C1 segment of cervical spinal cord (tissue), 14 donors: Measurements from ENCODE around the gene ACTG1.
A peak's percentile ranks its signal among the peaks of the same experiment; 100 is the strongest.

Source experiments
- DNase-seq, 14 donors: peaks; one replicate each; lab custom pipeline; 2025; lab: John Stamatoyannopoulos, UW

ACTG1 gene

DNA sequence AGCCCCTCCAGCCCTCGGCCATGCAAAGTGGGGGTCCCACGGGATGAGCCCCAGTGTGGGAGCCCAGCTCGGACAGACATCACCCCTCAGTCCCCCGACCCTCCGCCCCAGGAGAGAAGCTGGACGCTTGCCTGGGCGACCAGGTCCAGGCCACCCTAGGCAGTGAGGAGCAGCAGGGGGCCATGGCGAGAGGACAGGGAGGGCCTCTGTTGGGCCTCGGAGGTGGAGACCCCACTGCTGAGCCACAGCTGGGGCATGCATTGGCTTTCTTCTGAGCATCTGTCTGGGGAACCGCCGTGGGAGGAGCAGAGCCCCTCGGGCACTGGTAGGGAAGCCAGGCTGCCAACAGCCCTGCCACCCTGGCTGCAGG lies 13.0 kb downstream of the ACTG1 start:
- no peak for DNase-seq

DNA sequence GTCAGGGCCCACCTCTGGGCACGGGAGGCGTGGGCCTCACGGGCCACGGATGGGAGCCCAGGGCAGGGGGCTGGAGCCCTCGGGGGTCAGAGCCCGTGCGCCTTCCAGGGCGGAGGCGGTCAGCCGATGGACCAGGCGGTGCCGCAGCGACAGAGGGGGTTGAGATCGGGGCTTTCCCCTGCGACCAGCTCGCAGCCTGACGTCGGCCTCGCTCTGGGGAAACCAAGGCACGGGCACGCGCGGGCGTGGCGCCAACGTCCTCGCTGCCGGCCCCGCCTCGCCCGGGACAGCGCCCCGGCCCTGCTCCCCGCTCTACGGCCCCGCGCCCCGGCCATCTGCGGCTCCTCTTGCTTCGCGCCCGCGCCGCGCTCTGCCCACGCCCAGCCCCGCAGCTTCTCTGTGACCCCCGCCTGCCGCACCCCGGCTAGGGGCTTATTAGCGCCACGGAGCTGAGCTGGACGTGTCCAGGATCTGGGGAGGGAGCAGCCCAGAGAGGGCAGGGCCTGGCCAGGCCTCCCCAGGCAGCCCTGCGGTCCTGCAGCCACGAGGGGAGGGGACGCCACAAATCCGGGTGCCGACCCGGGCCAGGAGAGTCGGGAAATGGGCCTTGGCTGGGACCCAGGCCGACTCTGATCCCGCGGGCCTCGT lies 13.5 kb downstream of the ACTG1 start:
- DNase-seq, result no peak

DNA sequence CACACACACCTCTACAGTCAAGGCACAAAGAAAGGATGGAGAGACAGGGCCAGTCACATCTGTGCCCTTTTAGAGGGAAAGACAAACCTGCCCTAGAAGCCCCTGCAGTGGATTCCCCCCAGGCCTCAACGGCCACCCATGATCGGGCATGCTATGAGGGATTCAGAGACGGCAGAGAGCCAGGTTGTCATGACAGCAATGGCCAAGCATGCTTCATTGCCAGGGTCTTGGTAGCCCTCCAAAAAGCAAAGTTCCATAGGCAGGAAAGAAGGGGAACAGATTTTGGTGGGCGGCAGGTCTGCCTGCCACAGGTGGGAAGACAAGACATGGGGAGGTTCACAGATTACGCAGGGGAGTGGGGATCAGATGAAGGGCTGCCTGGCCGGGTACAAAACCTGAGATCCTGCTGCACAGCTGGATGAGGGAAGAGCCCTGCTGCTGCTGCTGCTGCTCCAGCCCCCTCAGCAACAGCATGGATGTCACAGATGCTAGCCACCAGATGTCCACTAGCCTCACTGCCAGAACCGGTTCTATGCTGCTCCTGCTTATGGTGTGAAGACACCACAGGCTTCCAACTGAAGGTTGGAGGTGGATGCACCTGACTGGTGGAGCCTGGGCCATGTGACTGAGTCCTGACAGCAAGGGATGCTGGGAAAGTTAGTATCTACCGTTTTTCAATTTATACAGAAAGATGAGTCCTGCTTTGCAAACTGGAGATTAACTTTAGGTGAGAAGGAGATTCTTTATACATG lies 17.8 kb downstream of the ACTG1 start:
- DNase-seq, result peak in 1 of 14 donors; percentile 20

DNA sequence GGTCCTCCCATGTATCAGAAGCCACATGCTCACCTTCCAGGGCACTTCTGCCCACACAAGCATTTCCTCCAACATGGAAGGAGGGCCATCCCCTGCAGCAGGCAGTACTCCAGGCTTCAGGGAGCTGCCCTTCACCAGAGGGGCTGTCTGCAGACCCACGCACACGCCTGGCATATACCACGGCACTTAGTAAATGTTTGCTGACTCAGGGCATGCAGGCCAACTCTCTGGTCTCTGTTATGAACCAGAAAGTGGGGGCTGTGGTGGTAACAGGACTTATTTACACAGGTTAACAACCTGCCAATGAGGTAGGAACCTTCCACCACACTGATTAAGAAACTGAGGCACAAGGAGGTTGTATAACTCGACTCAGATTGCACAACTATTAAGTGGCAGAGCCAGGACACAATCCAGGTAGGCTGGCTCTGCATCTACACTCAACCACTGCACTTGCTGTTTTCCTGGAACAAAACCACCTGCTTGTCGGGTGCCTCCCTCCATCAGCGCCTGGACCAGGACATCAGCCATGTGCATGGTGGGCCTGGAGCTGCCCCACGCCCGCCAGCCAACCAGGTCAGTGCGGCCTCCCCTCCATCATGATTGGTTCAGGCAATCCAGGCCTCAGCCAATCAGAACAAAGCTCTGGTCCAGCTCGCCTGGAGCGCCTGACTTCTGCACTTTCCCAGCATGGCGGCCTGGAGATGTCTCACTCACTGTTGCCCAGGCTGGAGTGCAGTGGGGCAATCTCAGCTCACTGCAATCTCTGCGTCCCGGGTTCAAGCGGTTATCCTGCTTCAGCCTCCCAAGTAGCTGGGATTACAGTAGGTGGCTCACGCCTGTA lies 19.2 kb downstream of the ACTG1 start:
- DNase-seq, result peak in 1 of 14 donors; percentile 22

DNA sequence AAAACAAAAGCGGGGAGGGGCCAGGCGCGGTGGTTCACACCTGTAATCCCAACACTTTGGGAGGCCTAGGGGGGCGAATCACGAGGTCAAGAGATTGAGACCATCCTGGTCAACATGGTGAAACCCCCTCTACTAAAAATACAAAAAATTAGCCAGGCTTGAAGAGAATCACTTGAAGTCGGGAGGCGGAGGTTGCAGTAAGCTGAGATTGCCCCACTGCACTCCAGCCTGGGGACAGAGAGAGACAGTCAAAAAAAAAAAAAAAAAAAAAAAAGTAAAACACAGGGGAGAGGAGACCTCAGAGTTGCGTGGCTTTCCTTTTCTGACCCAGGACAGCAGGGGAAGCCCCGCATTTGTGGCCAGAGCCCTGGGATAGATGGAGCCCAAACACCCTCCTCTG lies 19.9 kb downstream of the ACTG1 start:
- DNase-seq, result no peak

DNA sequence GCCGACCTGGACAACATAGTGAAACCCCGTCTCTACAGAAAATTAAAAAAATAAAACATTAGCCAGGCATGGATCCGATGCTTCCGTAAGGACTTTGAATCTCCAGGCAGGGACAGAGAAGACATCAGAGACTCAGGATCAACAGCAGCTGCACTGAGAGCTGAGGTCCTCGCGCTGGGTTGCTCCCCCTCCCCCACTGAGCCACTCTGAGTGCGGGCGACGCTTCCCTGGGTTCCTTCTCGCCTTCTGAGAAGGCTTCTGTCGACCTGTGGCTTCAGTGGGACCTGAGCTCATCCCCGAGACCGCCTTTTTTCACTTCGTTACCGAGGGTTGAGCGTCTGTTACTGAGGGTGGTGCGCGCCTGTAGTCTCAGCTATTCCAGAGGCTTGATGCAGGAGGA lies 20.4 kb downstream of the ACTG1 start:
- DNase-seq, result no peak

DNA sequence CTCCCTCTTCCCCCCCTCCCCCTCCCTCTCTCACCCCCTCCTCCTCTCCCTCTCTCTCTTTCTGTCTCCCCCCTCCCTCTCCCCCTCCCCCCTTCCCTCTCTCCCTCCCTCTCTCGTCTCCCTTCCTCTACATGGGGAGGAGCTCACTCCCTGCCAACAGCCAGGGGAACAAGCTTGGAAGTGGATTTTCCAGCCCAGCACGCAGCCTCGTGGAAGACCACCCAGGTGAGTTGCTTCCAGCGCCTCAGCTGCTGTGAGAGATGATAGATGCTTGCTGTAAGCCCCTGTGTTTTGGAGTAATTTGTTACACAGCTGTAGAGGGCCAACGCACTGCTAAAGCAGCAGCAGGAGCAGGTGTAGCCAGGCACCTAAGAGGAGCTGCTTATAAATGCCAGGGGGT lies 20.8 kb downstream of the ACTG1 start:
- no peak for DNase-seq

DNA sequence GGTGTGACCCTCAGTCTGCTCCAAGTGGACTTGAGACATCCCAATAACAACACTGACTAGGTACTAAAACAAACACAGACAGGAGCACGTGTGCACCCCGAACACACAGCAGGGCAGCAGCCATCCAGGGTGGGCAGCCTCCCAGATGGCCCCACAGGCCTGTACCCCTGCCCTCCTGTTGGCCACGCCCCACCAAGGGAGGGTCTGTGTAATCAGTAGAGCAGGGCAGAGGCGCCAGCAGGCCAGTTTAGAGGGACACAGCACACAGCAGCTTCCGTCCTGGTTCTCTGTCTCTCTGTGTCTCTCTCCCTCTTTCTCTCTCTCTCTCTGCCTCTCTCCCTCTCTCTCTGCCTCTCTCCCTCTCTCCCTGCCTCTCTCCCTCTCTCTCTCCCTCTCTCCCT lies 21.4 kb downstream of the ACTG1 start:
- DNase-seq, result no peak

DNA sequence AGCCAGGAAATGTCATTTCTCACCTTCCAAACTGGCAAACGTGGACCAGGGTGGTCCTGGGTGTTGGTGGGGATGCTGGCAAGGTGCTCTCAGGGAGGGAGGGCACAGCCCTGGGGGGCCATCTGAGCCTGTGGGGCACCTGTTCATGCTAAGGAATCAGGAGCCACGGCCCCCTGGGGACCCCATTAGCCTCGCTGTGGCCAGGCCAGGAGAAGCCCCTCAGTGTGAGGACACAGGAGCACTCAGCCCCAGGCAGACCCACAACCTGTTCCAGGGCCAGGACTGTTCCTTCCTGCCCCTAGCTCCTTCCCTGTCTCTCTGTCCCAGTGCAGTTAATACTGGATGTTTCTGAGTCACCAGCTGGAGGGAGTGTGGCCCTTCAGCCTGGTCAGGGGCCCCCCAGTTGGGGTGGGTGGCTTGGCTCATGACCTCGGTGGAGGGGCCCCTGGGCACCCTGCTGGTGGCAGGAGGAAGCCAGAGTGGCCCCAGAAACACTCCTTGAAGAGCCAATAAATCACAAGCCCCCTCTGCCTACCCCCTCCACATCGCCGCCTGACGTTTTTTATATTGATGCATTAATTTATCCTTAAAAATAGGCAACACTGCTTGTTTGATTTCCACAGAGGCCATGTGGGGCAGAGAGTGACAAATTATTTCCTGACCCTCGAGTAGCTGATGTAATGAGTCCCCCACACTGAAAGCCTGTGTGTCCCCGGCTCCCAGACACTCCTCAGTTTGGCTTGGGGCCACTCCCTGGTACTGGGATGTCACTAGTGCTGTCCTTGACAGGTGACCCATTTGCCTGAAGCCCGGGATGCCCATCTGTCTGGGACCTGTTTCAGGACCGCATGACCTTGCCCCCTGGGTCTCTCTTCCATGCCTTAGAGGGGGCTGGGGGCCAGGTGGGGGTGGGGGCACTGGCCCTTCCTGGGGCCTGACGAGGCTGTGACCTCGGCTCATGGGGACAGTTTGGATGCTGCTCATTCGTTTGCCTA lies 22.3 kb downstream of the ACTG1 start:
- no peak for DNase-seq

DNA sequence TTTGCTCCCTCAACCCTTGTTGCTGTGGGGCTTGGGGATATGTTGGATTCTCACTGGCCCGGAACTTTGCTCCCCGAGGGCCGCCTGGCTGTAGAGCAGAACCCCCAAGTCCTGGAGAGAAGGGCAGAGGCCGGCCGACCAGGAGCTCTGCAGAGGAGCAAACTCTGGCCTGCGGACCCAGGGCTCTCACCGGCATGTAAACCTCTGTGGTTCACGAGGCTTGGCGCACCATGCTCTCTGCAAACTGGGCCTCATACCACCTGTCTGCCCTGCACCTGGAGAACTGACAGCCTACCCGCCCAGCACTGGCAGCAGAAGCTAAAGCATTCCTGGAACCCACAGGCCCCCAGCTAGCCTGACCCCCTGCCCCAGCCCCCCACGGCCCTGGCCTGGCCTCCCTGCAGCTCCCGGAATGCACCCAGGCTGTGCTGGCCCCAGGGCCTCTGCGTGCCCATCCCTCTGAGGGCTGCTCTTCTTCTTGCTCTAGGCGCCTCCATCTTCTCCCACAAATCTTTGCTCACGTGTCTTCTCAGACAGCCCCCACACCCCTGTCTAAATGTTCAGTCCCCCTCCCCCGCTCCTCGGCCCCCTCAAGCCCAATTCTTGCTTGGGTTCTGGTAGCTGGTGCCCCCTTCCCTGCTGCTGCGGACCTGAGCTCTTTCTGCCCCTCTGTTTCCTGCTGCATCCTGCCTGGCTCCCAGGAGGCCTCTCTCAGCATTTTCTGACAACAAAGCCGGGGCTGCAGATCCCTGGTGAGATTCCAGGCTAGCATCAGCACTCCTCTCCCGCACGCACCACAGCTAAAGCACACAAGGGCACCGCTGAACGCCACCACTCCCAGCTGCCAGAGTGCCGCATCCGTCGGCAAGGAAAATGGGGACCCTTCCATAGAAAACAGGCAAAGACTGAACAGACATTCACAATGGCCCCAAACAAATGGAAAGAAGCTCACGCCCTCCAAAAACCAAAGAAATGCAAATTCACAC lies 23.3 kb downstream of the ACTG1 start:
- no peak for DNase-seq

DNA sequence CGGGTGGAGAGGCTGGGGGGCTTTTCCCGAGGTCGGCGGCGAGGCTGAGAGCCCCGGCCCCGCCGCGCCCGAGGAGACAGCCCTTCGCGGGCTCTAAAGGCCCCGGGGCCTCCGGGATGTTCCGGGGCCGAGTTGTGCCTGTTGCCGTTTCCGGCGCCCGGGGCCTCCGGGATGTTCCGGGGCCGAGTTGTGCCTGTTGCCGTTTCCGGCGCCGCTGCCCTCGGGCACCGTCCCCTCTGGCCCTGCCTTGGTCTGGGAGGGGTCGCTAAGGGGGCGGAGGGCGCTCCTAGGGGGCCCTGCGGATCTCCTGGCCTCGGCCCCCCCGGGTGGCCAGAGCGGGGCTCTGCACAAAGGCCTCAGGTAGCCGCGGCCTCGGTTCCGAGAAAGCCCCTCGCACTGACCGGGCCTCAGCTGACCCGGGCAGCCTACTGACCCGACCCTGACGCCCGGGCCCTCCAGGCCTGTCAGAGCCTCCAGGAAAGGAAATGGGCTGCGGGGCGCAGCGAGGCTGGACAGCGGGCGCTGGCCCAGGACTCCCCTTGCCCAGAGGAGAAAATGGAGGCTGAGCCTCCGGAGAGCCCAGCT lies 24.2 kb downstream of the ACTG1 start:
- no peak for DNase-seq

DNA sequence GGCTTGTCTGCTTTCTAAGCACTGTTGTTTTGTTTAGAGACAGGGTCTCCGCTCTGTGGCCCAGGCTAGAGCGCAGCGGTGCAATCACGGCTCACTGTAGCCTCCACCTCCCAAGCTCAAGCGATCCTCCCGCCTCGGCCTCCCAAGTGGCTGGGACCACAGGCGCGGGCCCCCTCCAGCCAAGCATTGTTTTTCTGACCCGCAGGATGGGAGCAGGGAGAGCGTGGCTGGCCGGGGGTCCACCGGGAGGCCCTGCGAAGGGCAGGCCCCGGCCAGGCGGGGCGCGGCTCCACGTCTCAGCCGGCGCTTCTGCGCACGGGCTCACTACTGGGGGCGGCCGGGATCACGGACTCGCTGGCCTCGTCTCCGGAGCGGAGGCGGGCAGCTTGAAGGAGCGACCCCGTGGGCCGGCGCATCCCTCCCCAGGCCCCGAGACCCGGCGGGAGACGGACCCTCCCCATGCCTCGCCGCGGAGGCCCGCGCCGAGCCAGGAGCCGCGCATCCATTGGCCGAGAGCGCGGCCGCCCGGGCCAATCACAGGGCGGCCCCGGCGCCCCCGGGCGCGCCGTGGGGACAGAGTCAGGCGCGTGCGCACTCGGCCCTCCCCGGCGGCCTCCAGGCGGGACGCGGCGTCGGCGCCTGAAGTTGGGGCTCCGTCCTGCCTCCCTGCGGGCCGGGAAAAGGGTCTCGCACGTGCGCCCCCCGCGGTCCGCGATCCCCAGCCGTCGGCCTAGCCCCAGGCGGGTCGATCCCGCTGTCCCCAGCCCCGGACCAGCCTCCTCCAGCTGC lies 24.9 kb downstream of the ACTG1 start:
- peak in 11 of 14 donors; percentile 28 to 86 (median 48) for DNase-seq

DNA sequence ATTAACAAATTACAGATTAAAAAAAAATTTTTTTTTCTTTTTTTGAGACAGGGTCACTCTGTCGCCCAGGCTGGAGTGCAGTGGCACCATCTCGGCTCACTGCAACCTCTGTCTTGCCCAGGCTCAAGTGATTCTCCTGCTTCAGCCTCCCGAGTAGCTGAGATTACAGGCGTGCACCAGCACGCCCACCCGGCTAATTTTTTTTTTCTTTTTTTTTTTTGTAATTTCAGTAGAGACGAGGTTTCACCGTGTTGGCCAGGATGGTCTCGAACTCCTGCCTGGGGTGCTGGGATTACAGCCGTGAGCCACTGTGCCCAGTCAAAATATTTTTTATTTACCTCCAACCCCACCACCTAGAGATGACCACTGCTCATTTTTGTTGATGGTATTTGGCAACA lies 25.5 kb downstream of the ACTG1 start:
- no peak for DNase-seq

DNA sequence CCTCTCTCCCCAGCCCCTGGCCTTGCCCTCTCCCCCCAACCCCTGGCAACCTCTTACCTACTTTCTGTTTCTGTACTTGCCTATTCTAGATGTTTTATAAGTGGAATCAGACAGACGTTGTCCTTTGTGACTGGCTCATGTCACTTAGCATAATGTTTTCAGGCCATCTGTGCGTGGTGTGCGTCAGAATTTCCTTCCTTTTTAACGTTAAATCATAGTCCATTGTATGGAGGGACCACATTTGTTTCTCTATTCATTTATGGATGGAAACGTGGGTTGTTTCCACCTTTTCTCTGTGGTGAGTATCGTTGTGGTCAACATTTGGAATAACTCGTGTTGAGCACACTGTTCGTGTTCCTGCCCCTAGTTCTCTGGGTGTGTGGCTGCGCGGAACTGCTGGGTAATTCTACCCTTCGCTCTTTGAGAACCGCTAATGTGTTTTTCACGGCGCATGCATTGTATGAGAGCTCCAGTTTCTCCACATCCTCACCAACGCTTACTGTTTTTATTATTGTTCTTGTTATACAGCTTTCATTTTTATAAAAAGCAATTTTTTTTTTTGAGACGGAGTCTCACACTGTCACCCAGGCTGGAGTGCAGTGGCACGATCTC lies 26.3 kb downstream of the ACTG1 start:
- no peak for DNase-seq

DNA sequence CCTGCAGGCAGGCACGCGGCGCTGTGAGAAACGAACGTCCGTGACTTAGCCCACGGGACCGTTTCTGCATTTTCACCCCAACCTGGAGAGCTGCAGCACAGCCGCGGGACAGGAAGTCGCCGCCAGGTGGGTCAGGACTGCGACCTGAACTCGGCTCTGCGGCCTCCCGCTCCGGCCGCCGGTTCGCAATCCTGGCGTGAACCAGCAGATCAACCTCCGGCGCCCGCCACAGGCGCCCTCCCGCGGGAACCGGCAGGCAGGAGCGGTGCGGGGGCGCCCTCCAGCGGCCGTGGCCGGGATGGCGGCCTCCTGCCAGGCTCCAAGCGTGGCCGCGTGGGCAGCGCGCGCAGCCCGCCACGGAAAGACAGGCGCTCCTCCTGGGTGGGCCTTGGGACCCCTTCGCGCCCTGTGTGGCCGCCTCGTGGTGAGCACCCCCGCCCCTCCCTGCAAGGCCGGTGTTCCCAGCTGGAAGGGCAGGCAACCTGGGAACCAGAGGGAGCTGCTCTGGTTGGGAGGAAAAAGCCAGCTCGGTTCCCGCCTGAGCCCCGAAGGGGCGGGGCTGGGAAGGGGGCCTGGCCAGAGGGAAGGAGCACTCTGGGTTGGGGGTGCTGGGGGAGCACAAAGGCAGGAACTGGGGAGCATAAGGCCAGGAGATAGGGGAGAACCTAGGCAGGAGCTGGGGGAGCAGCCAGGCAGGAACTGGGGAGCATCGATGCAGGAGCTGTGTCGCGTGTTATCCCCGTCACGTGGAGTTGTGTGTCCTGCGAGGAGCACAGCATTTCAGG lies 28.2 kb downstream of the ACTG1 start:
- DNase-seq, result peak in 13 of 14 donors; percentile 42 to 91 (median 66)

DNA sequence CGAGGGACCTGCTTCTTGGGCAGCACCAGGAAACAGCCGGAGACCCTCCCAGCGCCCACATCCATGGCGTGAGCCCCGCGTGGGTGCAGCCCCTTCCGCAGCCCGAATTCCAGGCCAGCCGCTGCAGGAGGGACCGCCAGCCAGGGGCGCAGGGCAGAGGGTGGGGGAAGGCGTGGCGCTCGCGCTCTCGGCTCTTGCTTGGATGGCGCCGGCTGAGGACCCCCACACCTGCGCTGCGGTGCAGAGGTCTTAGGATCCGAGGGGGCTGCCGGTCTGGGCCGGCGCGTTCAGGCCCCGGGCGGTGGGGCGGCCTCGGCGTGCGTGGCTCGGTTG lies 28.8 kb downstream of the ACTG1 start:
- no peak for DNase-seq

DNA sequence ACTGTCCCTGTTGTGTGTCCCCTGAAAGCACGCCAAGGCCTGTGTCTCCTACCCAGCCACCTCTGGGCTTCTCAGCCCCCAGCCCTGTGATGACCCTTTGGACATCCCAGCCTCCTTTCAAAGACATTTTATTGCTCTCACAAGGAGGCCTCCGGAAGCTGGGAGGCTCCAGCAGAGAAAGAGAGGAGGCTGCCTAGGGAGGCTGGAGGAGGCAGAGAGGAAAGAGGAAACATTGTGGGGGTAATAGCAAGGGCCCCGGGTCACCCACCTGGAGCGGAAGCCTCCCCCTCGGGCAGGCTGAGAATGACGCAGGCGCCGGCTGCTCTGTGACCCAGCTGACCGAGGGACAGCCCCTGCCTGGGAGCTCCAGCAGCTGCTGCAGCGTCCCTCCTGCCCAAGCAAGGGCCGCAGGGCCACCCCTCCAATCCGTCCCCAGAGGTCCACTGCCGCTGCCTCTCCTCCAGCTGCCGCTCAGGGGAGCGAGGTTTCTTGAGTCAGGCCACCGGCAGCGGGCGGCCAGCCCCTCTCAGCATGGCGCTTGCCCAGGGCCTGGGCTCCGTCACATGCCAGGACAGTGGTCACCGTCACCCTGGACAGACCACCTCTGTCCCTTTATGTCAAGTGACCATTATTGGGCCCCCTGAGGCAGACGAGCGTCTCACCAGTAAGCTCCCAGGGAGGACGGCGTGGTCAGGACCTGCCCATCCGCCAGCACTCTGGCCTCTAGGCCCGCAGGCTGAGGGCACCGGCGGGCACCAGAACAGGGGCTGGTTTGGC lies 29.3 kb downstream of the ACTG1 start:
- peak in 1 of 14 donors; percentile 45 for DNase-seq
